Measurements from ENCODE around the gene AKT2.

- TF ChIP-seq POLR2A (IDR thresholded peaks at IDR 0.05; ENCODE audit: low read depth, low read length), result 0 out of 2 replicates have a peak, but pooled peaks have one; percentile 46
- no peak for TF ChIP-seq POLR2AphosphoS5 (IDR thresholded peaks at IDR 0.05; ENCODE audit: low read depth, low read length)
- TF ChIP-seq PAX5 (IDR thresholded peaks at IDR 0.05; ENCODE audit: insufficient read depth, low read length, severe bottlenecking), result no peak
These were observed 4.4 kb downstream of the AKT2 start for GRCh38 chr19:40280608-40281221.
